Amniotic epithelial cell (primary cell): Measurements from ENCODE around the gene RPS6KA2.
"Not testable (repeated sequence)": the region's sequence is repeated elsewhere in the genome, so short reads cannot be mapped to it uniquely, and the experiment has no call there.

Experiments used
- DNase-seq: peaks from one replicate; pipeline ENCODE4 v3.0.0-alpha.2; 2010; ENCODE audit warnings: low read depth

Gene RPS6KA2

DNA sequence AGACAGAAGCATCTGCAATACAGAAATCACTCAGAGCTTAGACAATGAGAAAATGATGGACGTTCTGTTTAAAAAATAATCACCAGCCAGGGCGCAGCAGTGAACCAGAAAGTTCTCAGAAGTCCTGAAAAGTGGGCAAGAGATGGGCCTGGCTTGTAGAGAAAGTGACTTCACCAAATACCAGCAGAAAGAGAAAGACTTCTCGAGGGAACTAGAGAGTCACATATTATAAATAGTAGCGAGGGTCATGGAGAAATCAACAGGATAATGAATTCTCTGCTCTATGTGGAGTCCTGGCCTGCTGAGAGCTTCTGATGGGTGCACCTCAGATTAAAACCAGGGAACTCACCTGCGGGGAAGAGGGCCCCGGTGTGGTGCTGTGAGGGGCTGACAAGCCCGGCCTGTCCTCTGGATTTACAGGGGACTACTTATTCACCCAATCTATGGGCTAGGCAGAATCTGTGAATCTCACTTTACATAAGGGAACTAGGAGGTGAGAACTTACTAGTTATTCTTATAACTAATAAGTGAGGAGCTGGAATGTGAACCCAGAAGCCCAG, 35.0 kb downstream of the RPS6KA2 start:
- no peak for DNase-seq

DNA sequence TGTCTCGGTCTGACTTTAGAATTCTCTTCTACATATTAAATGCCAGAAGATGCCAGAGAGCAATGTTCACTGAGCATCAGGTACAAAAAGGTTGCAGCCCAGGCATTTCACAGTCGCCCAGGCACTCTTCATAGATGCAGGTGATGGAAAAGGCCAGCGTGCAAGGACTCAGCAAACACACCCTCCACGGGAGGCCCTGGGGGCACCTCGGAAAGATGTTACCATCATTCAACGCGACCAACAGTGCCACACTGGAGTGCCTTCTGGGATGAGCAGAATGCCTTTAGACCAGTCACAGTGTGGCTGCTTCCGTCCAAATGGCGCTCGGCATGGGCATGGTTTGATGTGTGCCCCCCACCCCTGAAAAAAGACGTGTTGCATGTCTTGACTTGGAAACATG, 36.0 kb downstream of the RPS6KA2 start:
- no peak for DNase-seq

DNA sequence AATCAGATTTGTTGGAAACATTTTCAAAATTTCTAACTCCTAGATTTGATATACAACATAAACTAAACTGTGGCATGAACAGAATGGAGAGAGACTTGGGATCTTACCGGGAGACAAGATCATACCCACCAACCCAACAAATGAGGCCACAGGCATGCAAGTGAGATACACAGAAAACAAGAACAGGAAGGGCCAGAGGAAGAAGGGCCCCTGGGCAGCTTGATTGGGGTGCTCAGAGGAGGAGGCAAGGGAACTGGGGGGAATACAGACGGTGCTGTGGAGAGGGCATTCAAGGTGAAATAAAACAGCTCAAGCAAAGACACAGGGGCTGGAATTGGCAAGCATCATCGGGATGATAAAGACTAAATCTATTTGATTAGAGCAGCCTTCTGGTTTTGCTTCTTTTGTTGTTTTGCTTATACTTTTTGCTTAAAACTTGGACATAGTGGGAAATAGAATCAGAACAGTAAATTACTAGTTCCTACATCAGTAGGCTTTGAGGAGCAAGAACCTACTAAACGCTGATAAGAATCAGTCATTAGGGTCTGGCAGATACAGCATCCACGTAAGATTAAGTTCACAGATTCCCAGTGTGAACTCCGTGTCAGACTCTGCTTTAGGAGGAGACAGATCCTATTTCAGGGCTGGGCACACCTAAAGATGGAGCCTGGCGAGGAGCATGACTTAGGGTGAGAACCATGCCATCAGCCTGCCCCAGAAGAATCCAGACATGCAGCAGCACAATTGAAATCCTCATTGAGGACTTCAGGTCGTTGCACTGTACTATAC, 37.1 kb downstream of the RPS6KA2 start:
- DNase-seq, result no peak

DNA sequence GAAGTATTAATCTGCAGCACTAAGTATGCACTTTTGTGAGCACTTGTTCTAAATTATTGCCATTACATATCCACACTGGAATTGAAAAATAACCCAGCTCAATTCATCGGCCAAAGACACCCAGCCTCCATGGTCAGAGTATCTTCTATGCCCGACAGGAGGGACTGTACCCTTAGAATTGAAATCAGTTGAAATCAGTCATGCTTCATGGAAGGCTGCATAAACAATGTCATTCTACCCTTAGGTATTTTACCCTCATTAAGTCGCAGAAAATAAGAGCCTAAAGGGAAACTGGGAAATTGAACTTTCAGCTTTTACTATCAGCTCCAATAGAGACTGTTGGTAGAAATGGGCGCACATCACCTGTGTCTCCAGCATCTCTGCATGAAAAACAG, 37.7 kb downstream of the RPS6KA2 start:
- no peak for DNase-seq

DNA sequence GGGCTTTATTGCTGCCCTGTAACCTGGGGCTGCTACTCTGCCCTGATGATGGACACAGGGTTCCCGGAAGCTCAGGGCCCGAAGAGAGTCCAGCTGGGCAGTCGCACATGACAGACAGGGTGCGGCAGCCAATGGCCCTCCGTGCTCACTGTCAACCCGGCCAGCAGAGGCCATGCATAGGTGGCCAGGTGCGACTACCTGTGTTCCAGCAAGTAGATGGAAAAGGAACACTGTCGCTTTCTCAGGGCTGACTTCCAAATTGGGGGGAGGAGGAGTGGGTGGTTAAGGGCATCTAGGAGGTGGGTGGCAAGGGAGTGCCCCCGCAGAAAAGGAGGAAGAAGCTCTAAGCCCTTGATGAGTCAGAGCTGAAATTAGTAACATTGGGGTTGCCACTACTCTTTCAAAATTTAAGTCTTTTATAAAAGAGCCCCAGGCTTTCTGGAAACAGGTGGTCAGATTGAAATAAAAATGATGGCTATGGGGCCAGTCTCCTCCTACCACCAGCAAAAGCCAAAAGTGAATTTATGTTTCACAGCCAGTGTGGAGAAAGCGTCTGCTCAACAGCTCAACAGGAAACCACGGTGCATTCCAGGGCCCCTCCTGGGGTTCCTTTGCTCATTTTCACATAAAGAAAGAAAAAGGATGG, 38.2 kb downstream of the RPS6KA2 start:
- peak; percentile 77 for DNase-seq

DNA sequence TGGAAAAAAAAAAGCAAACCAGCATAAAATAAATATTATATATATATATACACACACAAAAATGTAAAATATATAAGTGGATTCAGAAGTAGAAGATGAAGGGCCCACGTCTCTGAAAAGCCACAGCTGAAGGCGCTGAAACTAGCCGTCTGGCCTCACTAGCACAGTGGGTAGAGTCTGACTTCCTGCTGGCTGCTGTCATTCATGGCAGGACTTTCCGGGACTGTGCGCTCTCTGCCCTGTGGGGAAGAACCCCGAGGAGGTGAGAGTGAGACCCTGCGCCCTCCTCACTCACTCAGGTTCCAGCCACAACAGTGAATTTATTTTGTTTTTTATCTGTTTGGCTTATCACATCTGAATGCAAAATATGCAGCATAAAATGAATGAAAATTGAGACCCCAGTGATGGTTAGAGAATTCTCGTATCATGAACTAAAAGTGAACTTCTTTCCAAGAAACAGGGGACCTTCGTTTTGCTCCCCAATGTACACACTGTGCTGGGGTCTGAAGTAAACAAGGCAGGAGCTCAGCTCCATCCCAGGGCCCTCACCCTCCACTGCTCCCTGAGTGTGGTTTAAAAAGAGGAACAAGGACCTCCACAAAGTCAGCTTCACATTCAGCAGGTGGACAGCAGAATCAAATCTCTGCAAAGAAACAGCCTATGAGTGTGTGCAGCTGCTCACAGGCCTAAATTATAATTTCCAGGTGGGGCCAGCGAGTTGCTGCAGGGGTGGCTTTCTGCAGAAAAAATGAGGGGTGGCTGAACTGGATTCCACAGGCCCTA, 39.2 kb downstream of the RPS6KA2 start:
- DNase-seq, result no peak

DNA sequence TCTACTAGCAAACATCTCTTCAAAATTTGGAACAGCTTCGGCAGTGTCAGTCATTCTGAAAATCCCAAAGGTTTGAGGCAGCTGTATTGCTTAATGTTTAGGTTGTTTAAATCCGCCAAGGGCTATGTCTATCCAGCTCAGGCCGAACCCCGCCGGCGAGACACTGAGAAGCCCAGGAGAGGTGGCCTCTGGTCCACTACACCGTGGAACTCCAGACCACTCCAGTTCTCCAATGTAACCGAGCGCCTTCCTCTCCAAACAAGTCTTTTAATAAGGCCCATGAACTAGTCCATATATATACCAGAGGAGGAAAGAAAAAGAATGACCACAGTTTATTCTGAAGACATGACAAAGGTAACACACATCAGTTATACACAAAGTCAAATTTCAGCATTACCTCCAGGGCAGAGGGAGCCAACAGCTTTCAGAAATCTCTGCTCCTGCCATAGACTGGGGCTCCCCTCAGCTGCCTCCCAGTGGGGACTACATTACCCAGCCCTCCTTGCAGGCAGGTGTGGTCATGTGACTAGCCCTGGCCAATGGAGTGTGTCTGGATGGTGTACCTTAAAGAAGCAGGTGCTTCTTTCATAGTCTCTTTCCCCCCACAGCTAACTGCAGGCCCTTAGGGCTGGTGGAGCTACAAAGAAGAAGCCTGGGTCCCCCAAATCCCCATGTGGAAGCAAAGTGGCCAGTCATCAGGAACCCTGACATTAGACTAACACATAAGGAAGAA, 40.5 kb downstream of the RPS6KA2 start, which contains the start of gene RAMACL:
Gene RAMACL, minus strand, starts transcription at position 255 of the 733 bp plus-strand sequence. Its CDS starts 201 bp downstream, at position 54.
- DNase-seq, result no peak

DNA sequence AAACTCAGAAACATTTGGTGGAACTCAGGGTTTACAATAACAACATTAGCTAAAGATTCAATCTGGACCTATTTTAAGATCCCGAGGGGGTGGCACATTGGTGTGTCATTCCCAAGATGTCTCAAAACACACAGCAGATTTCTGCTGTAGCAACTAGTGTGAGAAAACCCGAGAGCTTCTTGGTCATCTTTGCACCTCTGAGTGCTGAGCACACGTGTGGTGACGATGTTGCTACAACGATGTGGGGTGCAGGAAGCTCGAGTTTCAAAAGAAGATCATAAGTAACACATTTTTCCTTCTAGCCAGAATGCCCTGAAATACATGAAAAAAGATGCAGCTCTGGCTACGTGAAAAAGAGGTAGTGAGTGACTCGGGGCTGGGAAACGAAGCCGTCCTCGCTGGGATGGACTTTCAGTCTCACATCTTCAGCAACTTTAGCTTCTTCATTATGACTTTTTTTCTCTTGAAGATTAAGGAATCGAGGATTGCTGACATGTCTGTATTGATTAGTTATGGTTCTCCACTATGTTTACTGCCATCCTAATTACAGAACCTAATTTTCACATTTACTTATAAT, 42.1 kb downstream of the RPS6KA2 start:
- no peak for DNase-seq

DNA sequence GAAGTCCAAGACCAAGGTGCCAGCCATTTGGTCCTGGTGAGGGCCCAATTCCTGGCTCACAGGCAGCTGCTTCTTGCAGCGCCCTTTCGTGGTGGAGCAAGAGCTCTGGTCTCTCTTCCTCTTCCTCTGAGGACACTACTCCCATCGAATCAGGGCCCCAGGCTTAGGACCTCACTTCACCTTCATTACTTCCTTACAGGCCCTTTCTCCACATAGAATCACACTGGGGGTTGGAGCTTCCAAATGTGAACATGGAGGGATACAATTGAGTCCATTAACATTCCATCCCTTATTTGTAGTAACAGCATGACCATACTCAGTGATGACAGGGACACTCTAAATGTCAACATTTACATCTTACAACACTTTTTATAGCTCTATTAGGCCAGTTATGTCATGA, 42.9 kb downstream of the RPS6KA2 start:
- no peak for DNase-seq

DNA sequence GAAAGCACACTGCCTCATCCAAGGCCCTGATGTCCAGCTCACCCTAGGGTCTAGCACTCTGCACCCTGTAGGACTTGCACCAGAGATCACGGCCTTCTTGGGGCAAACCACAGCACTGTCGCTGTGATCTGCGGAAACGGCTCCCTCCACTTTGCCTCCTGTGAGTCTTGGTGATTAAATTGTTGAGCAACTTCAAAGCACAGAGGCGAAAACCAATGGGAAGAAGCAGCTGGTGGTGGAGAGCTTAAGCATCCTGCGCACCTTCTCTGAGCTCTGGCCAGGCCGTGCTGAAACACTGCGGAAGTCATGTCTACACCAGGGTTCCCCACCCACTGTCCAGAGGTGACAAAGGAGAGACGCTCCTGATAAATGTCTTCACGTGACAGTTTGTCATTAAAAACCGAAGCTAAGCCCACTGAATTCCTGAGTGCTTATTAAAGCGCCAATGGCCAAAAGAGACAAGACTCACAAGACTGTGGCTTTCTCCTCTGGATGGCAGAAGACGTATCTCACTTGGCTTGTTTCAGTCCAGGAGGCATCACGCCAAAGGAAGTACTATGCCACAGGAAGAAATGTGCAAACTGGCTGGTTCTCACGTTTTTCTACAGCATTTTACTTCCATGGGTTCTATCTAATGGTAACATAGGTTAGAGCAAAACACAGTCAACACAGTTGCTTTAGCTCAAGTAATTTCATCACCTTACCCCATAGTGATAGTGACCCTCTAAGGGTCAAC, 43.7 kb downstream of the RPS6KA2 start:
- DNase-seq, result no peak

DNA sequence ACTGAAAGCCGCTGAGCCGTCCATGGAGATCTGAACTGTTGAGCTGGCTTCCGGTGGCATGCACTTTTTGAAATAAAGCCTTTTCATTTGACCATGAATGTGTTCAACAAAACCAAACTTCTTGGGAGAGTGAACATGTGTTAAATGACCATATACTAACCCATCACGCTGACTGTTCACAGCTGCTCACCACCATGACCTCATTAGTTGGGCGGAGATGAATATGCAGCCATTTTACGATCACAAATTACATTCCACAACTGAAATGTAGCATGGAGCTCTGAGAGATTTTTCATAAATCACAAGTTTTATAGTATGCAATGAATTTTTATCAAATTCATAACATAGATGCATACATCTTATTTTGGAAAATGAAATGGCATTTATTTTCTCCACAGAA, 44.8 kb downstream of the RPS6KA2 start:
- no peak for DNase-seq

DNA sequence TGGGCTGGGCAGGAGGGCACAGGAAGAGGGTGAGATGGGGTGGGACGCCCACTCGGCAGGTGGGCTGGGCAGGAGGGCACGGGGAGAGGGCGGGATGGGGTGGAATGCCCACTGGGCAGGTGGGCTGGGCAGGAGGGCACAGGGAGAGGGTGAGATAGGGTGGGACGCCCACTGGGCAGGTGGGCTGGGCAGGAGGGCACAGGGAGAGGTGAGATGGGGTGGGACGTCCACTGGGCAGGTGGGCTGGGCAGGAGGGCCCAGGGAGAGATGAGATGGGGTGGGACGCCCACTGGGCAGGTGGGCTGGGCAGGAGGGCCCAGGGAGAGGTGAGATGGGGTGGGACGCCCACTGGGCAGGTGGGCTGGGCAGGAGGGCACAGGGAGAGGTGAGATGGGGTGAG, 45.2 kb downstream of the RPS6KA2 start:
- not testable (repeated sequence) for DNase-seq

DNA sequence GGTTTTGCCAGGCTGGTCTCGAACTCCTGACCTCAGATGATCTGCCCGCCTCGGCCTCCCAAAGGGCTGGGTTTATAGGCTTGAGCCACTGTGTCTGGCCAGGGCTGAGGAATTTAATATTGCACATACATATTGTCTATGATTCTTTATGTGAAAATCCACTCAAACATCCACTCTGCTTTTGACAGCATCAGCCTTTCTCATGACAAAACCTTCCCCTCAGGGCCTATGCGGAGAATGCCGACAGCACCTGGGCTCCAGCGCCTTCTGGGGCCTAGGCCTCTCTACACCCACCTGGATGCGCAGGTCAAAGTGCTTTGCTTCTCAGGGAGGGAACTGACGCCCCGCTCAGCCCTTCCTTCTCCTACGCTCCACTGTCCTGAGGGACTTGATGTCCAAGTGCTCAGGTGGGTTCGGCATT, 46.0 kb downstream of the RPS6KA2 start:
- peak; percentile 55 for DNase-seq

DNA sequence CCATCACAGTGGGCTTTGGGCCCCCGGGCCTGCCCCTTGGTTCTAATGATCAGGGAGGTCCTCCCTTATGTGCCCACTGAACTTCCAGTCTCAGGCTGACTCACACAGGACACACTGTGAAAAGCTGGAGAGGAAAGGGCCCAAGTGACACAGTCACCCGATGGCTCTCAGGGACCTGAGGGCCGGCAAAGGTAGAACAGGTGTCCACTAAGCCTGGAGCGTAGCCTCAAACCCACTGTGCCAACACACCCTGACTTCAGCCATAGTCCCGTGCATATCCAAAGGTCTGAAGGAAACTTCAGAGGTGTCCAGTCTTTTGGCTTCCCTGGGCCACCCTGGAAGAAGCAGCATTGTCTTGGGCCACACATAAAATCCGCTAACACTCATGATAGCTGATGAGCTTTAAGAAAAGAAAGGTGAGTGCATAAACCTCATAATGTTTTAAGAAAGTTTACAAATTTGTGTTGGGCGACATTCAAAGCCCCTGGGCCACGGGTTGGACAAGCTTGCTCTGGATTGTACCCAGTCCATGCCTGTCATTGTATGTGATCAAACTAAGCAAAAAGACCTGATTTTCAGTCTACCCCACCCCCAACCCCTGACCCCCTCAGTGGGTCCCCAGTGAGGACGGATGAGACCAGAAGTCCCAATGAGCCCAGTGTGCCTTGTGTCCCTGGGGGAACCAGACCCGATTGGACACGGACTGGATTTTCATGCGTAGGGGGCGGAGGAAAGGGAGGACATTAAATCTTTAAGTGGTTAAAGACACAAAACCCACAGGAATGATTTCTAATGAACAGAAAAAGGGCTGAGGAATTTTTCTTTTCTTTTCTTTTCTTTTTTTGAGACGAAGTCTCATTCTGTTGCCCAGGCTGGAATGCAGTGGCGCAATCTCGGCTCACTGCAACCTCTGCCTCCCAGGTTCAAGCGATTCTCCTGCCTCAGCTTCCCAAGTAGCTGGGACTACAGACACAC, 46.7 kb downstream of the RPS6KA2 start:
- DNase-seq, result peak; percentile 73

DNA sequence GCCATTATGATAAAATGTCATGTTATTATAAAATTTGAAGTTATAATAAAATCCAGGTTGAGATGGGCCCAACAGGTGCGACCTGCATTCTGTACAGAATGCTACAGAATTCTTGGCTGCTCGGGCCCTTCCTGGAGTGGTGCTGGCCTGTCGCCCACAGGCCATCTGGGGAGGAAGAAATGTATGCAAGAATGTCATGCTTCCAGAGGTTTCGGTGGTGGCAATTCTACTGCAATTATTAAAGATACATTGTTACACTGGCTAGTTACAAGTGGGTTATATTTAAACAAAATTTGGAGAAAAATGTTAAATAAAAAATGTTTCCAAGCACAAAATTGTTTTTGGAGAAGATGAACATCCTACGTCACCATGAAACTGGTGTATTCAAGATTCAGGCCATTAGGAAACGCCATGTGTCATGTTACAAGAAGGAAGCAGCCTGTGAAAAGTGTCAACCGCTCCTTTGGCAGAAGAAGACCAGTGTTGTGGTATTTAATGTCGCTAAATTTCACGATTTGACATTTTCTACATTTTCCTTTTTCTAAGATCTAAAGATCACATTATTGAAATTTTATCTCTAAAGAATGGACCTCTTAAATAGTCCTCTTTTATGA, 47.7 kb downstream of the RPS6KA2 start:
- no peak for DNase-seq

DNA sequence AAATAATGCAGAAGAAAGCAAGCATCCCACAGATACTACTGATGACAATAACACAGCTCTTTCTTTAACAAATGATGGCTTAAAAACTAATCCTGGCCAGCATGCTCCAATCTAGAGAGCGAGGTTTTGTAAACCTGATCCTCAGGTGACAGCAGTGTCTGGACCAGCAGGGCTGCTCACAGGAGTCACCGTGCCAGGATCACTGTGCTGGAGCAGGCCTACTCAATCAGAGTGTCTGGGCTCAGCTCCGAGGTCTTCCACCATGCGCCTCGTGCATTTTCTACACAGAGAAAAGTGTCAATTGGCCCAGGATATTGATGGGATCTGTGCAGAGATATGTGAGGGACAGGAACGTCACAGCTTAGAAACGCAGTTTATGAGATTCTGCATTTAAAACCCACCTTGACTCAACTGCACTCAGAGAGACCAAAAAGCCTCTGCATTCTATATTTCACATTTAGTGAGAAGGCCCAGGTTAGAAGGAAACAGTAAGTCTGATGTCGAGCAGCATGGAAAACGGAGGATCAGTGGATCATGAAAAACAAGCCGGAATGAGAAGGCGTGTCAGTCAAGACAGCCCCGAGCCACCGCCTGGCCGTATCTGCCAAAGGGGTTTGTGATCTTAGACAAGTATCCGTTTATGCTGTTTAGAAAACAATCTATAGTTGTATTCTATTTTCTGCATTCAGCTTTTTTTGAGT, 48.4 kb downstream of the RPS6KA2 start:
- no peak for DNase-seq

DNA sequence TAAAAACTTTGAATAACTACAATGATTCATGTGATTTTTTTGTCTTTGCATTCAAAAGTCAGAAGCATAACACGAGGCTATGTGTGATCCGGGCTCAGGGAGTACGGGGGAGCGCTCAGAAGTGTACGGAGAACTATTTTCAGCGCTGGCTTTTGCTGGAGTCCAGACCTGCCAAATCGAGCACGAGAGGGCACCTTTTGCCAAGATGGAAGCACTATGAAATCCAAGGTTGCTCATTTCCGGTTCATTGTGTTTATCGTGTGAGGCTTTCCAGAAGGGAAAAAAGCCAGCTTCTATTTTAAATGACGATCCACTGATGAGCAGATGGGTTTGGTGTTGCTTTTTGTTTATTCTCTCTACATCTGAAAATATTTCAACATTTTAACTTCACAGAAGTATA, 51.8 kb downstream of the RPS6KA2 start:
- no peak for DNase-seq

DNA sequence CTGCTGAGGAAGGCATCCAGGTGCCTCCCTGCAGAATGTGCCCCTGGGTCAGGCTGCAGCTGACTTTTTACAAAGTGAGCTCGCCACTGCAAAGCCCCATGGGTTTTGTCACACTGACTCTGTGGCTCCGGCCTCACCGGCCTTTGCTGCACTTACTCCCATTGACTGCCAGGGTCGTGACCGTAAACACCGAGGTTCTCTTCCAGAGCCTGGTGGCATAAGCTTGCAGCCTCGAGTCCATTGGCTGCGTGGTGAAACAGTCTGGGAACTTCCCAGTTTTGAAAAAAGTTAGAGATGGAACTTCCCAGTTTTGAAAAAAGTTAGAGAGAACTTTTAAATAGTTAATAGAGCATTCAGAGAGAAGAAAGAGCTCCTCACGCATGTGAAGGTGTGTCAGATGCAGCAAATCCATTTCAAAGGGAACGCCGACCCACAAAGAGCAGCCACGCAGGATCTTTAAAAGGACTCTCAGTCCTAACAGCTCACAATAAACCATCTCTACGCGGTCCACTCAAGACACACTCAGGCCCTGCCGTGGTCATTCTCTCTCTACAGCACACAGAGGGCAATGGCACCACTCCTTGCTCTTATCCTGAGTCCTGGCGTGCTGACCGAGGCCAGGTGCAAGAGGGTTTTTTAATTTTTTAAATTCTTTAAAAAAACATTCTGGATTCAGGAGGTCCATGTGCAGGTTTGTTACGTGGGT, 53.4 kb downstream of the RPS6KA2 start:
- DNase-seq, result no peak
